Central memory CD4-positive, alpha-beta T cell (primary cell): ENCODE measurements around the gene GNB1L.

Source experiments
- DNase-seq: peaks from one replicate; pipeline ENCODE4 v3.0.0; 2022

Gene GNB1L

DNA sequence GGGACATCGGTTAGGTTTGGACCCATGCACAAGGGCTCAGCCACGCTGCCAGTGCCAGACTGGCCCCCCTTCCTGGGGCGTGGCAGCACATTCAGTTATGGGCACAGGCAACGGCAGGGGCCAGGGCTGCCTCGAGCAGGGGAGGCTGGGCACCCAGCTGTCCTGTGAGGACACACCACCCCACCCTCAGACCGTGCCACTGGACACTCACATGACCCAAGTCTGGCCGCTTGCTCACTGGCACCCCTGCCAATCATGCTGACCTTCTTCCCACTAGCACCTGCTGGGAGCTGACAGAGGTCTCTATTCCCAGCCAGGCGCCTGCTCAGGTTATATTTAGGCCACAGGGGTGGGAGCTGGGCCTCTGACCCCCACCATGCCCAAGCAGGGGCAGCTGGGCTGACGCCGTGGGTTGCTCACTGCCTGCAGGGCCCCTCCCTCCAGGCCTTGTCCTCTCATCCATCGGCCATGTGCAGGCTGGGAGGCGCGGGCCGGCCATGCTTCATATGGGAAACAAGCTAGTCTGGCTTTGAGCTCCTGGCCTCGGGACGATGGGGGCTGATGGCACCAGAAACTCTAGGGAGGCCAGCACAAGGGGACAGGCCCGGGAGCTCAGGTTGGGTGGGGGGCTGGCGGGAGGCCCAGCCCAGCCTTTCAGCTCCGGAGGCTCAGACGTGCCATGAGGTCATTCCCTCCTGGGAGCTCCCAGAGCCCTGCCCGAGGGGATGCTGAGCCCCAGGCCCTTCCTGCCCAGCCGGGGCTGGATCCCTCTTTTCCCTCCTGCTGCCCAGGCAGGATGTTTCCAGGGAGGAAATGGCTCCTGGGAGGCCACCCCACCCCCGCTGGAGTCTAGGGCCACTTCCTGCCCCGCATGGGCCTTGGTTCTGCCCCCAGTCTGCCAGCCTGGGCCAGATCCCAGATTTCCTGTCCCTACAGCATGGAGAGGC, 109.2 kb downstream of the GNB1L start:
- DNase-seq = no peak

- DNase-seq = no peak
Measured at GRCh38 chr22:19744350-19745006, 110.2 kb downstream of the GNB1L start.

GRCh38 chr22:19743651-19744050, 111.0 kb downstream of the GNB1L start:
- DNase-seq = no peak

GRCh38 chr22:19743081-19743480, 111.6 kb downstream of the GNB1L start:
- DNase-seq = no peak

DNA sequence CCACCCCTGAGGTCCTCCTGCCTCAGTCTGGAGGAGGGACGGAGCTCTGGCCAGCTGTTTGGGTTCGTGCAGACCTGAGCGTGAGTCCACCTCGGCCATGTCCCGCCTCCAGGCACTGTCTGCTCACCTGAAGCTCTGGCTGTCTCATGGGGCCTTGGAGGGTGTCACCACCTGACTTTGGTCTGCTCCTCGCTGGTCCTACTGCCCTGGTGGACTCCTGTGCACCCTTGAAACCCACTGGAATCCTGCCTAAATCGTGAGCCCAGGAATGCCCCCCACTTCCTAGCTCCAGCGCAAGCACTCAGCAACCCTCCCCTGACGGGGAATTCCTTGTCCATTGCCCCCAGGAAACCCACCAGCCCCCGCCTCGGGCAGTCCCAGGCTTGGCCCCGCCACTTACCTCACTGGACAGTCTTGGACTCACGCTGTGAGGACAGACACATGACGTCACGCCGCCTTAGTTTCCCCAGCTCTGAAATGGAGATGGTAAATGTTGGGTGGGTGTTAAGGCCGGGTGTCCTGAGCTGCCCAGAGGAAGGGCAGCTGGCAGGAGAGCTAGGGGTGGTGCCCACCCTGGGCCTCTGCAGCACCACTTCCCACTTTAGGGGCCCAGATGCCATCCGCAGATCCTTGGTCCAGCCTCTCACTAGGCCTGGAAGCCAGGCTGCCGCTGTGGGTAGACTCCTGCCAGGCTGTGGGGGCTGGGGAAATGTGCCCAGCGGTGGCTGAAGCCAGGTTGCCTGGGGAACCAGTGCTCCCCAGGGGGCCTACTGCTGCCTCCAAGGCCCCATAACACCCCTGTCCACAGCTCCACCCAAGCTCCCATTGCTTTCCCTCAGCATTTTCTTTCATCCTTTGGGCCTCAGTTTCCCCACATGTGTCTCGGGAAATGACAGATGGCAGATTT, 112.3 kb downstream of the GNB1L start:
- no peak for DNase-seq

DNA sequence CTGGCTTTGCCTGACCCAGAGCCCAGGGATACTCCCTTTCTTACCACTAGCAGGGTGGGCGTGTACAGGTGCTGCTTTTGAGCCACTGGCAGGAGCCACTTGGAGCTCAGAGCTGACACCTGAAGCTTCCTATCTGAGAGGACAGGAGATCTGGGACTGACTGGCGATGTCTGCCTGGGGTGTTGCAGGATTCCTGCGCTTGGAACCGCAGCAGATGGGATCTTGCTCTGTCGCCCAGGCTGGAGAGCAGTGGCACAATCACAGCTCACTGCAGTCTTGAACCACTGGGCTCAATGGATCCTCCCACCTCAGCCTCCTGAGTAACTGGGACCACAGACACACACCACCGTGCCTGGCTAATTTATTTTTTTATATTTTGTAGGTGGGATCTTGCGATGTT, 113.6 kb downstream of the GNB1L start:
- no peak for DNase-seq

GRCh38 chr22:19740586-19740985, 114.1 kb downstream of the GNB1L start:
- no peak for DNase-seq

- no peak for DNase-seq
Measured at GRCh38 chr22:19739911-19740449, 114.7 kb downstream of the GNB1L start.

- DNase-seq = no peak
Measured at GRCh38 chr22:19739448-19739895, 115.2 kb downstream of the GNB1L start.

GRCh38 chr22:19738664-19739447, 115.8 kb downstream of the GNB1L start:
- DNase-seq = no peak

GRCh38 chr22:19737846-19738663, 116.6 kb downstream of the GNB1L start:
- DNase-seq = no peak

GRCh38 chr22:19735665-19736510, 118.8 kb downstream of the GNB1L start:
- DNase-seq = no peak

GRCh38 chr22:19734837-19735382, 119.8 kb downstream of the GNB1L start:
- DNase-seq = no peak

- DNase-seq = no peak
Measured at GRCh38 chr22:19734163-19734562, 120.5 kb downstream of the GNB1L start.

DNA sequence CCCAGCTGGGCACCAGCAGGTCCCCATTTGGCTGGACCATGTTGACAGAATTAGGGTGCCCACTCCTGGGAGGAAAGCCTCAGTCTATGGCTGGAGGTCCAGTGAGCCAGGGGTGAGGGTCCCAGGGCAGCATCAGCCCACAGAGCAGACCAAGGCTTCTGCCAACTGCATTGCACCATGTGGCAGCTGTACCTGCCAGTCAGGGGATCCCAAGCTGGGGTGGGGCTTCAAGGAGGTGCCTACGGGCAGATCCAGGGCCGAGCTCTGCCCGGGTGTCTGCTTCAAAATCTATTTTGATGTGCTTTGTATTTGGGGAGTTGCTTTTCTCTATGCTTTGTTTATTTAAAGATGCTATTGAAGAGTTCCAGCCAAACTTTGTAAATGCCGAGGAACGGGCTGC, 120.9 kb downstream of the GNB1L start:
- DNase-seq = no peak
